GM13976 (cell line): ENCODE data around the gene TMEM87A.

Source experiments
- DNase-seq: peaks from one replicate; pipeline ENCODE4 v3.0.0; 2012; ENCODE audit warnings: low spot score
- CTCF ChIP-seq: IDR thresholded peaks from 2 replicates; pipeline ENCODE4 v1.5.1; 2012; ENCODE audit warnings: borderline replicate concordance, mild to moderate bottlenecking; ENCODE audit not compliant: insufficient read depth; ENCODE audit errors: extremely low read depth, missing control alignments, control extremely low read depth
- in situ Hi-C: fragments of 300-500 bp; cut with MboI; formaldehyde crosslinking; loops from one replicate; pipeline ENCODE4 v1.12.0; 2022; ENCODE audit warnings: low sequenced_read_pairs, mixed read lengths, inconsistent platforms; ENCODE audit not compliant: unreplicated experiment

TMEM87A gene

GRCh38 chr15:42184736-42185135, 88.5 kb downstream of the TMEM87A start:
- no peak for TF ChIP-seq CTCF
- DNase-seq = no peak
- in situ Hi-C loops = no loop called here

- DNase-seq = peak; percentile 33
- TF ChIP-seq CTCF = no peak
- in situ Hi-C loops = no loop called here
These were observed 88.9 kb downstream of the TMEM87A start for GRCh38 chr15:42184296-42184695.

GRCh38 chr15:42182961-42183360, 90.3 kb downstream of the TMEM87A start:
- DNase-seq = no peak
- TF ChIP-seq CTCF = no peak
- in situ Hi-C loops = no loop called here

- TF ChIP-seq CTCF = no peak
- no peak for DNase-seq
- in situ Hi-C loops = no loop called here
These were observed 90.8 kb downstream of the TMEM87A start for GRCh38 chr15:42182328-42182886.

GRCh38 chr15:42178056-42178455, 95.2 kb downstream of the TMEM87A start:
- in situ Hi-C loops = no loop called here
- DNase-seq = no peak
- TF ChIP-seq CTCF = no peak

- in situ Hi-C loops = no loop called here
- DNase-seq = no peak
These were observed 97.6 kb downstream of the TMEM87A start for GRCh38 chr15:42175671-42176070.

More at GRCh38 chr15:42175671-42176070, 97.6 kb downstream of the TMEM87A start:
- TF ChIP-seq CTCF = no peak
